WI38 (cell line): ENCODE data around the gene CHRNA4.

Experiments
- H3K4me3 ChIP-seq: 2 replicates; pipeline ENCODE4 v1.5.1; 2011; ENCODE audit warnings: low read depth, mild to moderate bottlenecking, control low read depth, low read length
- CTCF ChIP-seq: IDR thresholded peaks from 2 replicates; pipeline ENCODE4 v1.5.1; 2012; ENCODE audit warnings: low read depth, mild to moderate bottlenecking, control low read depth, low read length

The CHRNA4 gene

GRCh38 chr20:63320616-63321147, 40.5 kb downstream of the CHRNA4 start:
- TF ChIP-seq CTCF = no peak

DNA sequence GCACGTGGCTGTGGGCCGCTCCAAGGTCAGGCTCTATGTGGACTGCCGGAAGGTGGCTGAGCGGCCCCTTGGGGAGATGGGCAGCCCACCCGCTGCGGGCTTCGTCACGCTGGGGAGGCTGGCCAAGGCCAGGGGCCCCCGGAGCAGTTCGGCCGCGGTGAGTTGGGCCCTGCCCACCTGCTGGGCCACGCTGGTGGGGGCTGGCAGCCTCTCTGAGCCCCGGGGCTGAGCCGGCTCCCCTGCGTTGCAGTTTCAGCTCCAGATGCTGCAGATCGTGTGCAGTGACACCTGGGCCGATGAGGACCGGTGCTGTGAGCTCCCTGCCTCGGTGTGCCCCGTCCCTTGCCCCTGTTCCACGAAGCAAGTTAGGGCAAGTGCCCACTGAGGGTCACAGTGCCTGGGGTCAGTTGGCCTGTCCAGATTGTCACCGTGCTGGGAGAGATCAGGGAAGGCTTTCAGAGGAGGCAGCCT, 41.1 kb downstream of the CHRNA4 start:
- H3K4me3 ChIP-seq = no peak overlapping the region

More at GRCh38 chr20:63320616-63321147, 40.5 kb downstream of the CHRNA4 start:
- no peak overlapping the region for H3K4me3 ChIP-seq

GRCh38 chr20:63319164-63320040, 41.7 kb downstream of the CHRNA4 start:
- no peak for TF ChIP-seq CTCF
- no peak overlapping the region for H3K4me3 ChIP-seq

More for the DNA sequence above, 41.1 kb downstream of the CHRNA4 start:
- TF ChIP-seq CTCF = no peak

DNA sequence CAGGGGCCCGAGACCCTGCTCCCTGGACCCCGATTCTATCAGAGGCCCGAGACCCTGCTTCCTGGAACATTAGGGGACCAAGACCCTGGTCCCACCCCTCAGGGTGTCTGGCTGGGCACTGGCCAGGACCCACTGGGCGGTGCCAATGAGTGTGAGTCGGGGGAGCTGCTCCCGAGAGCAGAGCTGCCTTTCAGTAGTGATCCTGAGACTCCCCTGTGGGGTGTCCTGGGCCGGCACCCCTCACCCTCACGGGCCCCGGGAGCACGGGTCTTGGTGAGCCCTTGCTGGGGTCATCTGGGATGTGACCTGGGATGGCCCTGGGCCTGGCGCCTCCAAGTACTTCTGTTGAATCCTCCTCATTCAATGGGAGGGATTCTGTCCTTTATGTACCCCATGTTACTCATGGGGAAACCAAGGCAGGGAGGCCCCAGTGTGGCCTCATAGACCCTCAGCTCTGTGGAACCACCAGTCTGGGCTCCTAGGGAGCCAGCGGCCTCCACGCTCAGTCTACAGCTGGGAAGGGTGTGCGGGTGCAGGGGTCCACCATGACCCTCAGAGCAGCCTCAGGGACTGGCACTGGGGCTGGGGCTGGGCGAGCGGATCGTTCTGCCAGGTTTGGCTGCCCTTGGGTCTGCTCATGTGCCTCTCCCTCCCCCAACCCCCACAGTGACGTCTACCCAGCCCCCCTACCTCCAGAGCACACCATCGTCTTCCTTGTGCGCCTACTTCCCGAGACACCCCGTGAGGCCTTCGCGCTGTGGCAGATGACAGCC, 42.6 kb downstream of the CHRNA4 start:
- no peak for TF ChIP-seq CTCF
- H3K4me3 ChIP-seq = no peak overlapping the region

GRCh38 chr20:63317601-63318291, 43.4 kb downstream of the CHRNA4 start:
- TF ChIP-seq CTCF = no peak
- no peak overlapping the region for H3K4me3 ChIP-seq

DNA sequence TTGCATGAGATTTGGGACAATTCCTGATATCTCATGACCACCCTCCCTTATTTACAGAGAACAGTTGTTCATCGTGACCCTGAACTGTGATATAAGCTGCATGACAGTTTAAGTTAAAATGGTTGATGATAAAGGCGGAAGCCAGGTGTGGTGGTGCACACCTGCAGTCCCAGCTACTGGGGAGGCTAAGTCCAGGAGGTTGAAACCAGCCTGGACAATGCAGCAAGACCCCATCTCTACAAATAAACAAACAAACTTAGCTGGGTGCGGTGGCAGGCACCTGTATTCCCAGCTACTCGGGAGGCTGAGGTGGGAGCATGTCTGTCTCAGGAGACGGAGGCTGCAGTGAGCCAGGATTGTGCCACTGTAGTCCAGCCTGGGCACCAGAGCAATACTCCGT, 44.1 kb downstream of the CHRNA4 start:
- TF ChIP-seq CTCF = no peak
- no peak overlapping the region for H3K4me3 ChIP-seq
